Liver (tissue), 9 donors: Measurements from ENCODE around the gene HLA-DPB1. TPM values are rescaled to one million over a fixed set of nuclear protein-coding genes. Genes with fewer than 3 reads are reported as not detected.

ENCODE experiments used
- DNase-seq: peaks from one replicate; pipeline ENCODE4 v3.0.0-alpha.2; 2017; ENCODE audit warnings: low spot score
- H3K27ac ChIP-seq, 2 donors: one replicate each; pipeline ENCODE4 v1.7.0; 2013; ENCODE audit warnings: inconsistent platforms in 2 of 2, low read length in 2 of 2, control low read depth in 1 of 2, low read depth in 1 of 2, mild to moderate bottlenecking in 1 of 2
- H3K27me3 ChIP-seq, 4 donors: one replicate each; pipeline versions ENCODE4 v1.6.1 to v1.7.0; 2013; ENCODE audit warnings: low read length in 3 of 4, inconsistent platforms in 1 of 4, mild to moderate bottlenecking in 1 of 4, moderate library complexity in 1 of 4; ENCODE audit not compliant: control insufficient read depth in 4 of 4, insufficient read depth in 4 of 4
- H3K36me3 ChIP-seq, 4 donors: one replicate each; pipeline versions ENCODE4 v1.6.1 to v1.7.0; 2013; ENCODE audit warnings: low read length in 3 of 4, mild to moderate bottlenecking in 3 of 4, low read depth in 1 of 4, moderate library complexity in 1 of 4; ENCODE audit not compliant: control insufficient read depth in 4 of 4, insufficient read depth in 3 of 4
- H3K4me1 ChIP-seq, 4 donors: one replicate each; pipeline versions ENCODE4 v1.6.1 to v1.7.0; 2013; ENCODE audit warnings: low read length in 3 of 4, mild to moderate bottlenecking in 3 of 4, moderate library complexity in 1 of 4; ENCODE audit not compliant: control insufficient read depth in 4 of 4, insufficient read depth in 4 of 4
- H3K4me3 ChIP-seq, 3 donors: one replicate each; pipeline versions ENCODE4 v1.6.1 to v1.7.0; 2013; ENCODE audit warnings: low read length in 3 of 3, control low read depth in 1 of 3, low read depth in 1 of 3, mild to moderate bottlenecking in 1 of 3
- H3K9ac ChIP-seq, 2 donors: one replicate each; pipeline ENCODE4 v1.7.0; 2013; ENCODE audit warnings: low read length in 2 of 2, mild to moderate bottlenecking in 2 of 2, moderate library complexity in 2 of 2, control low read depth in 1 of 2, low read depth in 1 of 2
- H3K9me3 ChIP-seq, 4 donors: one replicate each; pipeline versions ENCODE4 v1.6.1 to v1.7.0; 2013; ENCODE audit warnings: low read length in 3 of 4; ENCODE audit not compliant: control insufficient read depth in 4 of 4
- ATF3 ChIP-seq: IDR thresholded peaks from 2 replicates; pipeline ENCODE4 v1.6.1; 2016; ENCODE audit warnings: antibody characterized with exemption
- CTCF ChIP-seq: fragments of 150-350 bp; IDR thresholded peaks from 2 replicates; pipeline ENCODE4 v1.5.1; 2017; ENCODE audit warnings: improper control_type of control experiment, low read depth, low read length; ENCODE audit not compliant: missing input control
- EGR1 ChIP-seq, 2 donors: IDR thresholded peaks; 2 replicates each; pipeline ENCODE4 v1.6.1; 2016 to 2018; ENCODE audit warnings: antibody characterized with exemption in 2 of 2, low read depth in 2 of 2
- FOXA2 ChIP-seq: IDR thresholded peaks from 2 replicates; pipeline ENCODE4 v1.6.1; 2016; ENCODE audit warnings: antibody characterized with exemption
- GABPA ChIP-seq, 2 donors: IDR thresholded peaks in 1 of 2; conservative IDR thresholded peaks in 1 of 2; 2 replicates each; pipeline ENCODE4 v1.6.1; 2016; ENCODE audit warnings: antibody characterized with exemption in 2 of 2, mild to moderate bottlenecking in 1 of 2, moderate library complexity in 1 of 2
- HNF4A ChIP-seq, 2 donors: conservative IDR thresholded peaks; 2 replicates each; pipeline ENCODE4 v1.6.1; 2016; ENCODE audit warnings: antibody characterized with exemption in 2 of 2, mild to moderate bottlenecking in 2 of 2
- HNF4G ChIP-seq: IDR thresholded peaks from 2 replicates; pipeline ENCODE4 v1.6.1; 2016; ENCODE audit warnings: antibody characterized with exemption
- JUND ChIP-seq, 2 donors: IDR thresholded peaks; 2 replicates each; pipeline ENCODE4 v1.6.1; 2016; ENCODE audit warnings: antibody characterized with exemption in 2 of 2
- RAD21 ChIP-seq, 2 donors: IDR thresholded peaks; 2 replicates each; pipeline ENCODE4 v1.6.1; 2016; ENCODE audit warnings: antibody characterized with exemption in 2 of 2, mild to moderate bottlenecking in 2 of 2
- REST ChIP-seq: IDR thresholded peaks from 2 replicates; pipeline ENCODE4 v1.6.1; 2016; ENCODE audit warnings: antibody characterized with exemption, mild to moderate bottlenecking
- SP1 ChIP-seq: IDR thresholded peaks from 2 replicates; pipeline ENCODE4 v1.6.1; 2018; ENCODE audit warnings: antibody characterized with exemption, mild to moderate bottlenecking
- TAF1 ChIP-seq: conservative IDR thresholded peaks from 2 replicates; pipeline ENCODE4 v1.6.1; 2016; ENCODE audit warnings: antibody characterized with exemption, mild to moderate bottlenecking
- YY1 ChIP-seq: IDR thresholded peaks from 2 replicates; pipeline ENCODE4 v1.6.1; 2016; ENCODE audit warnings: antibody characterized with exemption, mild to moderate bottlenecking
- WGBS: extraction: QIAGEN DNeasy Blood & Tissue Kit; methylation state at CpG from one replicate; pipeline ENCODE4 v1.1.7; 2013; 5-methylcytosine and 5-hydroxymethylcytosine counted together
- polyA plus RNA-seq, 2 donors: library from polyadenylated mRNA; stranded (reverse) in 1 of 2; unstranded in 1 of 2; fragments of 200-250 nt in 1 of 2; fragments of >200 nt in 1 of 2; fragmentation: Nextera tagmentation in 1 of 2; extraction: Ambion mirVana in 1 of 2; gene quantifications; one replicate each; pipeline versions ENCODE4 v1.2.1 to v1.2.3, GENCODE V29; 2013 to 2015
- total RNA-seq, 2 donors: library from RNA; depleted of rRNA; stranded (reverse); fragments of >200 nt; gene quantifications; one replicate each; pipeline ENCODE4 v1.2.3, GENCODE V29; 2014
- TF ChIP-seq, protein P1 (sequence below): IDR thresholded peaks from 2 replicates; pipeline ENCODE4 v1.6.1; 2016; ENCODE audit warnings: antibody characterized with exemption
- TF ChIP-seq, protein P2 (sequence below): IDR thresholded peaks from 2 replicates; pipeline ENCODE4 v1.6.1; 2016; ENCODE audit warnings: antibody characterized with exemption
- donor health status: healthy.
- donor health status: healthy.
- donor health status: healthy.
- donor health status: healthy.
- donor health status: healthy.

The HLA-DPB1 gene
- total and polyA plus RNA-seq, 4 donors = 15.5 to 37.8 (median 24.0) TPM

DNA sequence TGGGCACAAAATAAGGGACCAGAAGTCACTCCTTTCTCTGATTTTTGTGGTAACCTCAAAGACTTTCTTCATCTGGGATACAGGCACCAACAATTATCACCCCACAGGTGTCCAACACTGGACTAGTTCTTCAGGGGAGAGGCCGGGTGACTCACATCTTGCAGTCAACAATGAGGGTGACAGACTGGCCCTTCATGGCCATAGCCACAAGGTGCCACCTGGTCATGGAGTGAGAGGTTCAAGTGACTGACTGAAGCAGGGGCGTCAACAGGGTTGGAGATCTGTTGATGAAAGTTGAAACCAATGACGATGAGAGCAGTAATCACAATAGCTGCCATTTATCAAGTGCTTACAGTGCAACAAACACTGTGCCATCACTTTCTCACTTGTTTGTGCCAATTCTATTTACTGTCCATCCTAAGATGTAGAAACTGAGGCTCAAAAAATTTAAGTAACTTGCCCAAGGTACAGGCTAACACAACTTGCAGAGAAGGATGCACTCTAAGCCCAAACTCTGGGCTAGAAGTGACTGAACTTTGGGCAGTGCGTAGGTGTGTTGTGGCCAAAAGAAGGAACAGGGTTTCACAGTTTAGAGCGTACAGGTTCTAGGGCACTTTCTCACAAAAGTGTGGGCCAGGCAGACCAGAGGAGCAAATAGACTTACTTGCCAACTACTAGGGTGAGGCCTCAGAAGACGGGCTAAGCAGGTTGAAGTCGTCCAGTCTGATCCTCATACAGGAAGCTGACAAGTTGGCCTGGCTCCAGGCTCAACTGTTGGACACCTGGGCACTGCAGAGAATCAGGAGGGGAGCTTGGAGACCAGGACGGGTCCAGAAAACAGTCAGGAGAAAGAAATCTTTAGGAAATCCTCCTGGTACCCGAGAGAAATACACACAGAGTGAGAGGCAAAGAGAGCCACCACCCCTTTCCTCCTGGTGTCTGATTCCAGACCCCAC is 30.4 kb downstream of the HLA-DPB1 start:
- Histone ChIP-seq H3K4me1 (no peaks in the 10 kb centered on the region), H3K36me3 (no peaks in the 10 kb centered on the region), H3K9me3 (no peaks in the 10 kb centered on the region), H3K27ac (no peak overlapping the region), H3K4me3 (no peak overlapping the region), H3K27me3 (peaks cover 0 to 3% (median 0%) of the 10 kb centered on the region in 4 donors), H3K9ac (no peak overlapping the region)
- TF ChIP-seq JUND (IDR thresholded peaks at IDR 0.05) (no peak), CTCF (no peak), HNF4G (no peak), RAD21 (IDR thresholded peaks at IDR 0.05) (no peak), EGR1 (IDR thresholded peaks at IDR 0.05; ENCODE audit: low read depth in 2 of 2) (no peak), GABPA (IDR thresholded peaks at IDR 0.05 in 1 of 2, conservative IDR thresholded peaks at IDR 0.05 in 1 of 2) (no peak), TAF1 (no peak)
- TF ChIP-seq, protein P1, sequence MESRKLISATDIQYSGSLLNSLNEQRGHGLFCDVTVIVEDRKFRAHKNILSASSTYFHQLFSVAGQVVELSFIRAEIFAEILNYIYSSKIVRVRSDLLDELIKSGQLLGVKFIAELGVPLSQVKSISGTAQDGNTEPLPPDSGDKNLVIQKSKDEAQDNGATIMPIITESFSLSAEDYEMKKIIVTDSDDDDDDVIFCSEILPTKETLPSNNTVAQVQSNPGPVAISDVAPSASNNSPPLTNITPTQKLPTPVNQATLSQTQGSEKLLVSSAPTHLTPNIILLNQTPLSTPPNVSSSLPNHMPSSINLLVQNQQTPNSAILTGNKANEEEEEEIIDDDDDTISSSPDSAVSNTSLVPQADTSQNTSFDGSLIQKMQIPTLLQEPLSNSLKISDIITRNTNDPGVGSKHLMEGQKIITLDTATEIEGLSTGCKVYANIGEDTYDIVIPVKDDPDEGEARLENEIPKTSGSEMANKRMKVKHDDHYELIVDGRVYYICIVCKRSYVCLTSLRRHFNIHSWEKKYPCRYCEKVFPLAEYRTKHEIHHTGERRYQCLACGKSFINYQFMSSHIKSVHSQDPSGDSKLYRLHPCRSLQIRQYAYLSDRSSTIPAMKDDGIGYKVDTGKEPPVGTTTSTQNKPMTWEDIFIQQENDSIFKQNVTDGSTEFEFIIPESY = no peak
- 65% methylated on average over 9 of the region's 9 CpGs for WGBS
- no peak for DNase-seq

- no peak for TF ChIP-seq HNF4A (conservative IDR thresholded peaks at IDR 0.05)
- TF ChIP-seq FOXA2 = no peak
- no peak for TF ChIP-seq SP1
- 64% methylated on average over 2 of the region's 2 CpGs for WGBS
- no peak overlapping the region for H3K27ac ChIP-seq
- H3K36me3 ChIP-seq = no peaks in the 10 kb centered on the region
- peaks cover 0 to 6% (median 0%) of the 10 kb centered on the region in 4 donors for H3K27me3 ChIP-seq
- DNase-seq = no peak
- H3K9me3 ChIP-seq = no peaks in the 10 kb centered on the region
- no peak overlapping the region for H3K4me3 ChIP-seq
- H3K9ac ChIP-seq = no peak overlapping the region
- H3K4me1 ChIP-seq = no peaks in the 10 kb centered on the region
Observed at GRCh38 chr6:33107641-33108040, 31.9 kb downstream of the HLA-DPB1 start.

GRCh38 chr6:33108307-33108706 is 32.5 kb downstream of the HLA-DPB1 start:
- H3K27me3 ChIP-seq = peaks cover 0 to 6% (median 0%) of the 10 kb centered on the region in 4 donors
- 72% methylated on average over 2 of the region's 2 CpGs for WGBS
- TF ChIP-seq JUND (IDR thresholded peaks at IDR 0.05) = no peak
- no peak for TF ChIP-seq ATF3
- TF ChIP-seq TAF1 = no peak
- no peak for TF ChIP-seq REST
- TF ChIP-seq HNF4A (conservative IDR thresholded peaks at IDR 0.05) = no peak
- TF ChIP-seq, protein P2, sequence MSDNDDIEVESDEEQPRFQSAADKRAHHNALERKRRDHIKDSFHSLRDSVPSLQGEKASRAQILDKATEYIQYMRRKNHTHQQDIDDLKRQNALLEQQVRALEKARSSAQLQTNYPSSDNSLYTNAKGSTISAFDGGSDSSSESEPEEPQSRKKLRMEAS = no peak
- TF ChIP-seq FOXA2 = no peak
- TF ChIP-seq YY1 = no peak
- no peak for TF ChIP-seq RAD21 (IDR thresholded peaks at IDR 0.05)

More at GRCh38 chr6:33108307-33108706, 32.5 kb downstream of the HLA-DPB1 start:
- H3K27ac ChIP-seq = no peak overlapping the region
- no peaks in the 10 kb centered on the region for H3K4me1 ChIP-seq
- DNase-seq = no peak
- no peak overlapping the region for H3K9ac ChIP-seq
- no peaks in the 10 kb centered on the region for H3K9me3 ChIP-seq
- no peaks in the 10 kb centered on the region for H3K36me3 ChIP-seq
- no peak overlapping the region for H3K4me3 ChIP-seq
